OCI-LY7 (cell line): ENCODE measurements around the gene GNB5. TPM values are rescaled to one million over a fixed set of nuclear protein-coding genes. Genes with fewer than 3 reads are reported as not detected.

Experiments
- BruUV-seq: library from RNA; stranded (reverse); fragments of 400-500 nt; replicated peaks from 2 replicates; lab custom pipeline; 2021; lab: Mats Ljungman, UMichigan
- CTCF ChIA-PET: fragments of 300-600 bp; sonication (Branson Sonifier 250); formaldehyde crosslinking; loops from one replicate; lab custom pipeline; 2022; ENCODE audit warnings: antibody characterized with exemption; ENCODE audit not compliant: unreplicated experiment; lab: Charles Lee
- POLR2A ChIA-PET: fragments of 300-600 bp; sonication (Branson Sonifier 250); formaldehyde crosslinking; loops from one replicate; lab custom pipeline; 2022; ENCODE audit warnings: antibody characterized with exemption; lab: Charles Lee
- DNase-seq: peaks from one replicate; pipeline ENCODE4 v3.0.0-alpha.2; 2015; ENCODE audit warnings: low spot score
- H2AFZ ChIP-seq: fragments of 200-600 bp; sonication (generic), shearing (Covaris generic); 2 replicates; pipeline ENCODE4 v1.6.1; 2014; ENCODE audit warnings: mild to moderate bottlenecking, antibody characterized with exemption, low read length, moderate library complexity
- H3K27ac ChIP-seq: fragments of 200-600 bp; sonication (generic); 2 replicates; pipeline ENCODE4 v1.5.1; 2014; ENCODE audit warnings: mixed run types, low read depth, mild to moderate bottlenecking, moderate library complexity, low read length, inconsistent platforms; ENCODE audit not compliant: poor library complexity, severe bottlenecking
- H3K36me3 ChIP-seq: fragments of 200-600 bp; sonication (generic); 2 replicates; pipeline ENCODE4 v1.6.1; 2014; ENCODE audit warnings: mild to moderate bottlenecking, antibody characterized with exemption, low read length, moderate library complexity, mixed read lengths; ENCODE audit not compliant: insufficient read depth
- H3K4me1 ChIP-seq: fragments of 200-600 bp; sonication (generic); 2 replicates; pipeline ENCODE4 v1.5.1; 2014; ENCODE audit warnings: mild to moderate bottlenecking, low read length; ENCODE audit not compliant: insufficient read depth, poor library complexity, severe bottlenecking
- H3K4me2 ChIP-seq: fragments of 200-600 bp; sonication (generic); 2 replicates; pipeline ENCODE4 v1.6.1; 2014; ENCODE audit warnings: mild to moderate bottlenecking, low read length
- H3K4me3 ChIP-seq: fragments of 200-600 bp; sonication (generic); 2 replicates; pipeline ENCODE4 v1.5.1; 2014; ENCODE audit warnings: mild to moderate bottlenecking, low read depth, low read length; ENCODE audit not compliant: poor library complexity, severe bottlenecking
- H3K79me2 ChIP-seq: fragments of 200-600 bp; sonication (generic); 2 replicates; pipeline ENCODE4 v1.6.1; 2016; ENCODE audit warnings: low read depth, mild to moderate bottlenecking, low read length, moderate library complexity, mixed read lengths; ENCODE audit not compliant: insufficient read depth
- H3K9me2 ChIP-seq: fragments of 200-600 bp; sonication (generic); 2 replicates; pipeline ENCODE4 v1.6.1; 2016; ENCODE audit warnings: mild to moderate bottlenecking, low read length, mixed read lengths; ENCODE audit not compliant: insufficient read depth
- H3K9me3 ChIP-seq: fragments of 200-600 bp; sonication (generic); 2 replicates; pipeline ENCODE4 v1.6.1; 2014; ENCODE audit warnings: mild to moderate bottlenecking, mixed run types, low read length, mixed read lengths
- H4K20me1 ChIP-seq: fragments of 200-600 bp; sonication (generic); 2 replicates; pipeline ENCODE4 v1.6.1; 2014; ENCODE audit warnings: mild to moderate bottlenecking, antibody characterized with exemption, low read length, moderate library complexity, mixed read lengths; ENCODE audit not compliant: insufficient read depth
- EZH2phosphoT487 ChIP-seq: fragments of 200-600 bp; sonication (generic); IDR thresholded peaks from 2 replicates; pipeline ENCODE4 v1.6.1; 2018; ENCODE audit warnings: low read depth, borderline replicate concordance, mild to moderate bottlenecking, mixed run types, antibody characterized with exemption, low read length, moderate library complexity, mixed read lengths
- intact Hi-C: fragments of 100-400 bp; cut with micrococcal nuclease; formaldehyde crosslinking; loops from one replicate; pipeline ENCODE4 v1.10.0; 2022; ENCODE audit not compliant: unreplicated experiment
- total RNA-seq, 2 experiments: library from RNA; depleted of rRNA in 1 of 2; stranded (reverse); fragments of >200 nt in 1 of 2; shearing (Covaris generic) in 1 of 2; gene quantifications; 2 replicates each; pipeline ENCODE4 v1.2.3, GENCODE V29; 2014 to 2022
- TF ChIP-seq, protein P1 (sequence below): fragments of 200-600 bp; sonication (generic); conservative IDR thresholded peaks from 2 replicates; pipeline ENCODE4 v1.5.1; 2014; ENCODE audit warnings: mild to moderate bottlenecking, antibody characterized with exemption, low read length, moderate library complexity, mixed read lengths

The GNB5 gene
- total RNA-seq, 2 experiments from 2014 or later, result 49.0 to 53.9 TPM

DNA sequence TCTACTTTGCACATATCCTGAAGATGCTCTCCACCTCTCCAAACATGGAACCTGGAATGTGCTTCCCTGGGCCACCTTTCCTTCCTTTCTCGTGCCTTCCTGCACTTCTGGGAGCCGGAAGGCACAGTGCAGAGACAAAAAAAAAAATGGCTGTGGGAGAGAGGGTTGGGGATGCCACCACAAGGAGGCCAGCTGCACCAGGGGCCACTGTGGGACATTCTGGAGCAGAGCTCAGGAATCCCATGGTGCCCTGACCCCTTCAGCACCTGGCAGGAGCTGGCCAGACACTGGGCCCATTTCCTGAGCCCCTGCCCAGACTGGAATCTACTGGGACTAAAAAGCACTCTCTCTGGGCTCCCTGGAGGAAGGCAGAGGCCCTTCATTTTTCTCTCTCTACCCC is 70.7 kb downstream of the GNB5 start:
- no peaks in the 10 kb centered on the region for H3K4me1 ChIP-seq
- no peaks in the 10 kb centered on the region for H3K79me2 ChIP-seq
- no peaks in the 10 kb centered on the region for H3K9me2 ChIP-seq
- TF ChIP-seq EZH2phosphoT487, result no peak
- TF ChIP-seq, protein P1, sequence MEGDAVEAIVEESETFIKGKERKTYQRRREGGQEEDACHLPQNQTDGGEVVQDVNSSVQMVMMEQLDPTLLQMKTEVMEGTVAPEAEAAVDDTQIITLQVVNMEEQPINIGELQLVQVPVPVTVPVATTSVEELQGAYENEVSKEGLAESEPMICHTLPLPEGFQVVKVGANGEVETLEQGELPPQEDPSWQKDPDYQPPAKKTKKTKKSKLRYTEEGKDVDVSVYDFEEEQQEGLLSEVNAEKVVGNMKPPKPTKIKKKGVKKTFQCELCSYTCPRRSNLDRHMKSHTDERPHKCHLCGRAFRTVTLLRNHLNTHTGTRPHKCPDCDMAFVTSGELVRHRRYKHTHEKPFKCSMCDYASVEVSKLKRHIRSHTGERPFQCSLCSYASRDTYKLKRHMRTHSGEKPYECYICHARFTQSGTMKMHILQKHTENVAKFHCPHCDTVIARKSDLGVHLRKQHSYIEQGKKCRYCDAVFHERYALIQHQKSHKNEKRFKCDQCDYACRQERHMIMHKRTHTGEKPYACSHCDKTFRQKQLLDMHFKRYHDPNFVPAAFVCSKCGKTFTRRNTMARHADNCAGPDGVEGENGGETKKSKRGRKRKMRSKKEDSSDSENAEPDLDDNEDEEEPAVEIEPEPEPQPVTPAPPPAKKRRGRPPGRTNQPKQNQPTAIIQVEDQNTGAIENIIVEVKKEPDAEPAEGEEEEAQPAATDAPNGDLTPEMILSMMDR, result no peak
- H3K27ac ChIP-seq, result no peak overlapping the region
- intact Hi-C loops, result no loop called here
- no peaks in the 10 kb centered on the region for H3K9me3 ChIP-seq
- no peak for DNase-seq
- no peak overlapping the region for H3K4me2 ChIP-seq
- no peaks in the 10 kb centered on the region for H4K20me1 ChIP-seq
- H3K4me3 ChIP-seq, result no peak overlapping the region
- BruUV-seq, result no TSS peak
- peaks cover 16% of the 10 kb centered on the region; the same call in 1 of the 2 replicates for H3K36me3 ChIP-seq
- CTCF ChIA-PET, result no interaction called here
- no peak overlapping the region for H2AFZ ChIP-seq
- POLR2A ChIA-PET, result no interaction called here

DNA sequence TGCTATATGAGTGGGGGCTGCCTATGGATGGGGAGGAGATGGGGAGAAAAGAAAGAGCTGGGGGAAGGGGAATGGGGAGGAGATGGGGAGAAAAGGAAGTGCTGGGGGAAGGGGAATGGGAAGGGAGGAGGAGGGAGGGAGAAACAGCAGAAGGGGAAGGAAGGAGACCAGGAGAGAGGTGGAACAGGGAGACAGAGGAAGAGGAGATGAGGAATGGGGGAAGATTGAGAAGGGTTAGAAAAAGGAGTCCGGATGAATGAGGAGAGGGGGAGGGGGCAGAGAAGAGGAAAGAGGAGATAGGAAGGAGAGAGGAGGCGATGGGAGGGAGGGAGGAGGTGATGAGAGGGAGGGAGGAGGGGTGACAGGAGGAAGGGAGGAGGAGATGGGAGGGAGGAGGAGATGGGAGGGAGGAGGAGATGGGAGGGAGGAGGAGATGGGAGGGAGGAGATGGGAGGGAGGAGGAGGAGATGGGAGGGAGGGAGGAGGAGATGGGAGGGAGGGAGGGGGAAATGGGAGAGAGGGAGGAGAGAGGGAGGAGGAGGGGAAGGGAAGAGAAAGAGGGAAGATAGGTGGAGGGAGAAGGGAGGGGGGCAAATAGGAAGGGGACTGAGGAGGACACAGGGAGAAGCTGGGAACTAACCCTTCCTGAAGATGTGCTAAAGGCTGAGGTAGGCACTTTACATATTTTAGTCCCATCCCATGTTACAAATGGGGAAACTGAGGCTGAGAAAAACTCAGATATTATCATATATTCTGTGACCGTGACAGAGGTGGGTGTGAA is 72.0 kb downstream of the GNB5 start:
- H4K20me1 ChIP-seq, result no peaks in the 10 kb centered on the region
- no peak overlapping the region for H3K27ac ChIP-seq
- H3K36me3 ChIP-seq, result peaks cover 11% of the 10 kb centered on the region; the same call in 1 of the 2 replicates
- no peak for DNase-seq
- ChIA-PET POLR2A (interaction anchor here (0.6 kb wide), 1 partner anchor 22 kb away, joined by 4 read pairs; no protein-coding TSS in a partner anchor), CTCF (no interaction called here)
- H3K4me2 ChIP-seq, result no peak overlapping the region
- H3K4me3 ChIP-seq, result no peak overlapping the region
- H3K4me1 ChIP-seq, result no peaks in the 10 kb centered on the region
- no TSS peak for BruUV-seq
- no peak for TF ChIP-seq EZH2phosphoT487
- TF ChIP-seq, protein P1, result no peak
- no peaks in the 10 kb centered on the region for H3K79me2 ChIP-seq
- intact Hi-C loops, result no loop called here
- H3K9me3 ChIP-seq, result no peaks in the 10 kb centered on the region
- H2AFZ ChIP-seq, result no peak overlapping the region
- no peaks in the 10 kb centered on the region for H3K9me2 ChIP-seq

DNA sequence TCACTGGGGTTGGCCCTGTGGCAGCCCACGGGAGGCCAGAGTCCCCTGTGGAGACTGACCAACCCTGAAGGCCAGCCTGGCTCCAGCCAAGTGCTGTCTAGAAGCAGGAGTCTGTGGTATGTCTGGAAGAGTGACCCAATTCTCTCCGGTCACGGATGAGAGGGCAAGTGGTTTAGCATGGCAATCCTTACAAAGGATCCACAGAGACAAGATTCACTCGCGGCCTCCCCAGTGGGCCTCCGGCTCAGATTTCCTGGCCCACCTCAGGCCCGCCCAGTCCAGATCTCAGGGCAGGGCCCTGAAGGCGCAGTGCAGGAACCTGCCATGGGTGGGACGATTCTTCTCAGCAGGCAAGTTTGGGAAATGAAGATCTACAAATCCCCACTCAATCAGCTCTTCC is 73.6 kb downstream of the GNB5 start:
- BruUV-seq, result no TSS peak
- Histone ChIP-seq H3K4me1 (no peaks in the 10 kb centered on the region), H4K20me1 (no peaks in the 10 kb centered on the region), H2AFZ (no peak overlapping the region), H3K4me3 (no peak overlapping the region), H3K79me2 (no peaks in the 10 kb centered on the region), H3K9me3 (no peaks in the 10 kb centered on the region), H3K4me2 (no peak overlapping the region), H3K27ac (no peak overlapping the region), H3K36me3 (peaks cover 7% of the 10 kb centered on the region; the same call in 1 of the 2 replicates), H3K9me2 (no peaks in the 10 kb centered on the region)
- TF ChIP-seq EZH2phosphoT487, result no peak
- TF ChIP-seq, protein P1, result no peak
- no peak for DNase-seq
- intact Hi-C loops, result no loop called here
- POLR2A ChIA-PET, result no interaction called here
- CTCF ChIA-PET, result no interaction called here
